Fibroblast of skin of abdomen (primary cell): Measurements from ENCODE around the gene ITPRID1.
"Not testable (repeated sequence)": the region's sequence is repeated elsewhere in the genome, so short reads cannot be mapped to it uniquely, and the experiment has no call there.

Source experiments
- DNase-seq: peaks from one replicate; pipeline ENCODE4 v3.0.0-alpha.2; 2013

Gene ITPRID1

GRCh38 chr7:31516680-31517502 lies 3.0 kb downstream of the ITPRID1 start:
- no peak for DNase-seq

- no peak for DNase-seq
Observed at GRCh38 chr7:31517513-31517912, 3.6 kb downstream of the ITPRID1 start.

GRCh38 chr7:31518766-31519165 lies 4.9 kb downstream of the ITPRID1 start:
- no peak for DNase-seq

GRCh38 chr7:31521336-31522010 lies 7.6 kb downstream of the ITPRID1 start:
- DNase-seq = no peak

- no peak for DNase-seq
Observed at GRCh38 chr7:31526864-31527263, 13.0 kb downstream of the ITPRID1 start.

- no peak for DNase-seq
Observed at GRCh38 chr7:31529103-31529502, 15.2 kb downstream of the ITPRID1 start.

- not testable (repeated sequence) for DNase-seq
Observed at GRCh38 chr7:31540651-31541185, 26.8 kb downstream of the ITPRID1 start.

GRCh38 chr7:31545549-31545948 lies 31.7 kb downstream of the ITPRID1 start:
- no peak for DNase-seq

- no peak for DNase-seq
Observed at GRCh38 chr7:31549611-31550010, 35.7 kb downstream of the ITPRID1 start.

- DNase-seq = no peak
Observed at GRCh38 chr7:31550432-31550831, 36.5 kb downstream of the ITPRID1 start.

- no peak for DNase-seq
Observed at GRCh38 chr7:31553661-31554081, 39.8 kb downstream of the ITPRID1 start.

- DNase-seq = no peak
Observed at GRCh38 chr7:31562002-31562401, 48.1 kb downstream of the ITPRID1 start.

GRCh38 chr7:31563522-31563921 lies 49.6 kb downstream of the ITPRID1 start:
- no peak for DNase-seq

- DNase-seq = no peak
Observed at GRCh38 chr7:31563951-31564350, 50.1 kb downstream of the ITPRID1 start.

- no peak for DNase-seq
Observed at GRCh38 chr7:31564661-31565060, 50.8 kb downstream of the ITPRID1 start.

GRCh38 chr7:31569528-31569927 lies 55.6 kb downstream of the ITPRID1 start:
- DNase-seq = no peak

GRCh38 chr7:31583526-31583925 lies 69.6 kb downstream of the ITPRID1 start:
- no peak for DNase-seq

- DNase-seq = no peak
Observed at GRCh38 chr7:31583942-31584341, 70.1 kb downstream of the ITPRID1 start.

GRCh38 chr7:31595390-31595789 lies 81.5 kb downstream of the ITPRID1 start:
- DNase-seq = no peak

GRCh38 chr7:31602041-31602625 lies 88.2 kb downstream of the ITPRID1 start:
- no peak for DNase-seq

GRCh38 chr7:31603046-31603445 lies 89.2 kb downstream of the ITPRID1 start:
- no peak for DNase-seq

GRCh38 chr7:31613604-31614003 lies 99.7 kb downstream of the ITPRID1 start:
- DNase-seq = no peak

- DNase-seq = no peak
Observed at GRCh38 chr7:31633467-31633866, 119.6 kb downstream of the ITPRID1 start.
